ENCODE measurements around the gene UBASH3B. TPM values are rescaled to one million over a fixed set of nuclear protein-coding genes. Genes with fewer than 3 reads are reported as not detected.

Gene UBASH3B
- total RNA-seq, 1 experiment from 2014 or later: 19.3 TPM

DNA sequence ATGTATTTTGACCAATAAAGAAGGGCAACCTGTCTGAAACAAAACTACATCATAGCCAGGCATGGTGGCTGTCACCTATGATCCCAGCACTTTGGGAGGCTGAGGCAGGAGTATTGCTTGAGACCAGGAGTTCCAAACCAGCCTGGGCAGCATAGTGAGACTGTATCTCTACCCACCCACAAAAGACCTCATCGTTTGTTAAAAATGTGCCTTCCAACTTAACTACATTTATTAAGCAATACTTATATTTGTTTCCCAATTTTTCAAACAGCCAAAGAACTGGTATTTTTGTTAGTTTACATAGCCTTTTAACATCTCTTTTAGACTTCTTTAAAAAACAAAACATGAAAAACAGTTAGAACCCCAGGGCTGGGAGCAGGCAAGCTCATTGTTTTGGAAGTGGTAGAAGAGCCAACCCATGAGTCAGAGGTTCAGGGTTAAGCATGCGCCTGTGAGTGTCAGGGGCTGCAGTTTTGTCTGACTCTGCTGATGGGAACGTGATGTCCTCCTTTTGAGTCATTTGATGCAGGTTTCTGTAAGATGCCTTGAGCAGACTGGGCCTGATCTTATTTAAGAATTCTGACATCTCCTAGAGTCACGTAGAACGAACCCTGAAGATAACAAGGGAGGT lies 128.9 kb downstream of the UBASH3B start:
- peak; percentile 94 for DNase-seq (ENCODE audit: low read depth)

DNA sequence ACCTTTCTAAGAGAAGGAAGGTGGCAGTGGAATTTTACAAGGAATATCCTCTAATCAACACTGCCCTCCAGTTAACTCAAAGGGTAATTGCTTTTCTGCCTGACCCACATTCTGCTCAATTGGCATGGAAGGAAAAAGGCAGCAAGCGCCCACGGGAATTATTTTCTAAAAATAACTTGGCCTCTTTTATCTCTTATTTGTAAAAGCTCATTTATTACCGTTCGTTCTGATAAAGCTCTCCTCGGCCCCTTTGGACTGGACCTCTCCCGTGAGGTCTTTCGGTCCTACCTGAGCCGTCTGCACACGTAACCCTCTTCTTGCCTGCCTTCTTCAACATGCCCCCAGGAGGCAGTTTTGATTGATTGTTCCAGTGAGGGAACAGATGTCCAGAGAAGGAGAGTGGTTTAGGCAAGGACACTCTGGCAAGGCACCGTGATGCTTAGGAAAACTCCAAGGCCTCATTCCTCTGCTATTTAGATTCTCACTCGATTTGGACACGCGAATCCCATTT lies 129.6 kb downstream of the UBASH3B start:
- no peak for DNase-seq (ENCODE audit: low read depth)

GRCh38 chr11:122786896-122787295 lies 131.4 kb downstream of the UBASH3B start:
- DNase-seq (ENCODE audit: low read depth): no peak

DNA sequence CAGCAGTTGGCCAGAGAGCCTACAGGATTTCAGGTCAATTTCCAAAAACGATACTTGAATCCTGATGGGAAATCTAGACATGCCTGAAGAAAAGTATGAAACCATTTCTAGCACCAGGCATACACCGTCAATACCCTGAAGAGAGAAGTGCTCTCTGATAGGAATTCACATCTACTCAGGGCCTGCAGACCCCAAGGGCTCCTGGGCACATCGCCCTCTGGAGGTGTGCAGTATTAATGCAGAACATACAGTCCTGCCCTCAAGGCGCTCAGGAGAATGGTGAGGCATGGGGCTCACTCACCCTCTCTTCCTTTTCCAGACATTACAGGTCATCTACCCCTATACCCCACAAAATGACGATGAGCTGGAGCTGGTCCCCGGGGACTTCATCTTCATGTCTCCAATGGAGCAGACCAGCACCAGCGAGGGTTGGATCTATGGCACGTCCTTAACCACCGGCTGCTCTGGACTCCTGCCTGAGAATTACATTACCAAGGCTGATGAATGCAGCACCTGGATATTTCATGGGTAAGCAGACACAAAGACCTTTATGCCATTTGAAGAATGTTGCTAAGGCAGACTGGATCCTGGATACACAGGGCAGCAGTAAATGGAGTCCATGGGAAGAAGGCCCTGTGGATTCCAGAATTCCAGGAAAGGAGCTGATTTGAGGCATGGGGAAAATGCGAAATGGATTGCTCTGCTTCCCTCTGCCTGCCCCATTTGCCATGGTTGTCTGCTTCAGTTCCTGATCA lies 133.4 kb downstream of the UBASH3B start:
- DNase-seq (ENCODE audit: low read depth): no peak

GRCh38 chr11:122789907-122790306 lies 134.4 kb downstream of the UBASH3B start:
- no peak for DNase-seq (ENCODE audit: low read depth)

- DNase-seq (ENCODE audit: low read depth): peak; percentile 72
These were observed 135.9 kb downstream of the UBASH3B start for GRCh38 chr11:122791411-122791810.

GRCh38 chr11:122791836-122792235 lies 136.3 kb downstream of the UBASH3B start:
- peak; percentile 87 for DNase-seq (ENCODE audit: low read depth)

GRCh38 chr11:122793515-122793914 lies 138.0 kb downstream of the UBASH3B start:
- DNase-seq (ENCODE audit: low read depth): no peak

GRCh38 chr11:122795307-122795706 lies 139.8 kb downstream of the UBASH3B start:
- DNase-seq (ENCODE audit: low read depth): no peak

DNA sequence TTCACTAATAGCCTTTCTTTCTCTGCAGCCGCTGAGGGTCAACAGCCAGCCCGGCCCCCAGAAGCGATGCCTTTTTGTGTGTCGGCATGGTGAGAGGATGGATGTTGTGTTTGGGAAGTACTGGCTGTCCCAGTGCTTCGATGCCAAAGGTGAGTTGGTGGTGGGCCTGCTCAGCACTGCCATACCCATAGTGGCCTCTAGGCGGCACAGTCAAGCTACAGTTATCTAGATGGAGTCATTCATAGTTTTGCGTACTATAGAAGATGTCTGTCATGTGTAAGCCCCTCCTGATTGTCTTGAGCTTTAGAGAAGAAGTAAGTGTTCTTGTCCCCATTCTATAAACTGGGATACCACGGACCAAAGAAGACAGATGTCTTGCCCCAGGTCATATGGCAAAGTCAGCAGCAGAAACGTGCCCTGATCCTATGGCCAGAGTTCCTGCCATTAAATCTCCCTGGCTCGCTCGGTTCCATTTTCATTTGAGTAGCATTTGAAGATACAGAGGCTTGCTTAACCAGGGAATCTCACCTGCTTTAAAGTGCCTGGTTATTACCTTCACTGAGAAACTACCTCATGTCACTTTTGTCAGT lies 140.7 kb downstream of the UBASH3B start:
- DNase-seq (ENCODE audit: low read depth): peak; percentile 29

DNA sequence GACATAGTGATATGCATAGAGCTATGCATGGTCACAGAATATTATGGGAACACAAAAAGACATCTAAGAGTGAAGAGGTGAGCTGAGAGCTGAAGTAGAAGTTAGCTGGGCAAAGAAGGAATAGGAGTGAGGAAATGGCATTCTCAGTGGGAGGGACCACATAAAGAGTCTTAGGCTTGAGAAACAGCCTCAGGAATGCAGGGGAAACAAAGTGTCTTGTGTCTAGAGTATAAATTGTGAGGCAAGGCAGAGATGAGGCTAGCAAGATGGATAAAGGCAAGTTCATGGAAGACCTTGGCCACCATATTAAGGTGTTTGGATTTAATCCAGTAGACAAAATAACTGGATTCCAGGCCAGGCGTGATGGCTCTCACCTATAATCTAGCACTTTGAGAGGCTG lies 142.1 kb downstream of the UBASH3B start:
- no peak for DNase-seq (ENCODE audit: low read depth)

- DNase-seq (ENCODE audit: low read depth): no peak
These were observed 144.0 kb downstream of the UBASH3B start for GRCh38 chr11:122799406-122800105.

GRCh38 chr11:122802876-122803275 lies 147.4 kb downstream of the UBASH3B start:
- no peak for DNase-seq (ENCODE audit: low read depth)

DNA sequence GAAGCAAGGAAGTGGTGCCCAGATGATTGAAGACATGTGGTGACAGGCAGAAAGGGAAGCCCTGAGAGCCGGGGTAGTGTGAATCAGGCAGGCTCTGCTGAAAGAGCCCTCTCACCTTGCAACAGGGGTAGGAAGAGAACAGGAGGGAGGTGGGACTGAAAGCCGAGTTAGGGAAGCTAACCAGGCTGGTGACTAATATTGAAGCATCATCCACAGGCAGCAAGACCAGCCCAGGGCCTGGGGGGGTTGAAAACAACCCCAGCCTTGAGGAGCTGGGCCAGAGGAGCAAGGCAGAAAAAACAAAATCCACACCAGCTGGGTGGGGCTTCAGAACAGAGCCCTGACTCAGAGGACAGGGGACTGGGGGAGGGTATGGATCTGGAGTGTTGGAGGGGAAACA lies 147.8 kb downstream of the UBASH3B start:
- DNase-seq (ENCODE audit: low read depth): peak; percentile 93

DNA sequence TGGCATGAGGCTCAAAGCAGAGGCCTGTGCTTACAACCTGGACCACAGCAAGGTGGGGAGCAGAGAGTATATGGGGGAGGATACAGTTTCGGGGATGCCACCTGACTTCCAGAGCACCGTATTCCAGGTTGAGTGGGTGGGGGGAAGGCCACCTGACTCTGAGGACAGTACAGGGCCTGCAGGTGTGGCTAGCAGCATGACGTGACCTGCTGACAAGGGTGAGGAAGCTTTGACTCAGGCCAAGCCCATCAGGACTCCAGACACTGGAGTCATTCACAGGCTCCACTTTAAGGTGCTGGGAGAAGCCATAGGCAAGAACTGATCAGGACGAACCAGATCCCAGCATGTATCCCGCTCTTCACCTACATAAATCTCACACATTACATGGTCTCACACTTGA lies 148.2 kb downstream of the UBASH3B start:
- DNase-seq (ENCODE audit: low read depth): peak; percentile 40

DNA sequence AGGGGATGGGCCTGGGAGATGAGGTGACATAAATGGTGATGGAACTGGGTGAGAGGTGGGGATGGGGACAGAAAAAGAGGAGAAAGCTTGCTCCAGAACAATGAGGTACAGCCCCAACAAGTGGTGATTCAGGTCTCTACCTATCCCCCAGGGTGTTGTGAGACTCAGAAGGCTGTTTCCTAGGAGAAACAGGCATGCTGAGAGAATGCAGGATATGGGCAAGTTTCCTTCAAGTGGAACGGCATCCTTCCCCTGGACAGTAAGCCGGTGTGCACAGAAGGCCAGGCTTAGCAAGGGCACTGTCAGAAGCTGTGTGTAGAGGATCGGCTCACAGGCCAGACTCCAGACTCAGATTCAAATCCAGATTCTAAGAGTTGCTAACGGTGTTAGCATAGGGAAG lies 148.6 kb downstream of the UBASH3B start:
- peak; percentile 93 for DNase-seq (ENCODE audit: low read depth)

DNA sequence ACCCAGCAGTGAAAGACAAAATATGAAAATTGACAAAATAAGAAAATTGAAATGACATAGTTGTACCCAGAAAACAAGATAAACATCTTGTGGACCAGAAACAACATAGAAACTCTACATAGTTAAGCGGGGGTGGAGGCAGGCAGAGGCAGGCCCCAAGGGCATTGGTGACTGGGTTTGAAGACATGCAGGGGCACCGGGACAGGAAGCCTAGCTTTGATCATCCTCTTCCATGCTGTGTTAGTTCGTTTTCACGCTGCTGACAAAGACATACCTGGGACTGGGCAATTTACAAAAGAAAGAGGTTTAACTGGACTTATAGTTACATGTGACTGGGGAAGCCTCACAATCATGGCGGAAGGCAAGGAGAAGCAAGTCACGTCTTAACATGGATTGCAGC lies 149.3 kb downstream of the UBASH3B start:
- DNase-seq (ENCODE audit: low read depth): peak; percentile 79

DNA sequence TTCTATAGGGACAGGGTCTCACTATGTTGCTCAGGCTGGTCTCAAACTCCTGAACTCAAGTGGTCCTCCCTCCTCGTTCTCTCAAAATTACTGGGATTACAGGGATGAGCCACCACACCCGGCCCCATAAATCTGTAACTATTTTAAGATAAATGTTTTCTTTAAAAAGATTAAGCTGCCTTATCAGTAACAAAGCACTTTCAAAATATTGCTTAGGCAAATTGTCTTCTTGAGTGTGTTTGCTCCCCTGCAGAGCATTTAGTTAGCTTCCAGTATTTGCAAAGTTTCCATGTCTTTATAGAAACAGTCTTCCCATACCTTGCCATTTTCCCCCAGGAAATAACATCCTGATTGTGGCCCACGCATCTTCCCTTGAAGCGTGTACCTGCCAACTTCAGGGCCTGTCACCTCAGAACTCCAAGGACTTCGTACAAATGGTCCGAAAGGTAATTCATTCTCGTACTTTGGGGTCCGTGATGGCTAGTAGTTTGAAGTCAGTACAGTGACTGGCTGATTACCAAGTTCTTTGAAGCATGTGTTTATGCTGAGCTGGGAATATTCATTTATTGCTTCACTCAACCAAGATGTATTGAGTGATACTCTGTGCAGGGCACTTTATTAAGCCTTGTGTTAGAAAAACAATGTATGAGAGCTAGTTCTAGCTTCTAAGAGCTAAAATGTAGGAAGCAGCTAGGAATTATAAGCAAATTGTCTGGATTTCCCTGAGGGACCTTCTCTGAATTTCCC lies 152.4 kb downstream of the UBASH3B start:
- DNase-seq (ENCODE audit: low read depth): no peak

DNA sequence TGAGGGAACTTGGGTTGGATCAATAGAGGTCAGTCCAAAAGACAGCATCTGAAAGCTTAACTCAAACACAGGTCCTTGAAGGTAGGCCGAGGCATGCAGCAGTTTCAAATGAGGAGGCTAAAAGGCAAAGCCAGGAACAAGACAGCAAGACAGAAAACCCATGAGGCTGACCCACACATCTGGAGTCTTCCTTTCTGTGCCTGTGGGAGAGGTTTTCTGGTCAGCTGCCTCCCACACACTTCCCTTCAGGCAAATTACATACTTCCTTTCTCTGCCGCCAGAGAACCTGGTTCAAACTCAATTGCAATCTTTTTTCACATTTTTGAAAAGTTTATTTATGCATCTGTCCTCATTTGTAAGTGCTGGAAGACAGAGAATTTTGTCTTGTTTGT lies 153.0 kb downstream of the UBASH3B start:
- peak; percentile 70 for DNase-seq (ENCODE audit: low read depth)

- no peak for DNase-seq (ENCODE audit: low read depth)
These were observed 154.3 kb downstream of the UBASH3B start for GRCh38 chr11:122809866-122810265.

GRCh38 chr11:122811721-122812120 lies 156.2 kb downstream of the UBASH3B start:
- no peak for DNase-seq (ENCODE audit: low read depth)

DNA sequence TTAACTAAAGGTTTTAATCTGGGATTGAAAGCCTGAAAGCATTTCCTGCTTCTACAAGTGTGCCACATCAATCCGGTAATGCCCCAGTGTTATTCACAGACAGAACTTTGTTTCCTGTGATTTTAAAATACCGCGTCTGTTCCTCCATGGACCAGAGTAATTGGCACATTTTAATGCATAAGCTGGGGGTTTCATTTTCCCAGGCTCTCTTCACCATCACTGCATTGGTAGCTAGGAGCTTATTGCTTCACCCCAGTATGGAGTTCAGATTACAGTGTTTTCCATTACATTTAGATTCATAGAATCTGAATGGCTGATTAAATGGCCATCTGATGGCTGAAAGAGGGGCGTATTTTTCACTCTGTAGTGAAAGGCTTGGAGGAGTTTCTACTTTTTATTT lies 157.1 kb downstream of the UBASH3B start:
- DNase-seq (ENCODE audit: low read depth): no peak

All from M059J (cell line).